Esophagus (tissue), 2 donors: ENCODE results near the gene MERTK. TPM values are rescaled to one million over a fixed set of nuclear protein-coding genes. Genes with fewer than 3 reads are reported as not detected.

Source experiments
- H3K27ac ChIP-seq, 2 donors: one replicate each; pipeline ENCODE4 v1.5.1; 2013; ENCODE audit warnings: low read depth in 2 of 2, mild to moderate bottlenecking in 2 of 2, inconsistent platforms in 1 of 2, low read length in 1 of 2, moderate library complexity in 1 of 2
- H3K27me3 ChIP-seq, 2 donors: one replicate each; pipeline ENCODE4 v1.6.1; 2013; ENCODE audit warnings: low read length in 2 of 2, control low read depth in 1 of 2, mild to moderate bottlenecking in 1 of 2; ENCODE audit not compliant: insufficient read depth in 2 of 2, control insufficient read depth in 1 of 2
- H3K36me3 ChIP-seq, 2 donors: one replicate each; pipeline ENCODE4 v1.6.1; 2013; ENCODE audit warnings: low read length in 1 of 2; ENCODE audit not compliant: control insufficient read depth in 2 of 2, insufficient read depth in 2 of 2
- H3K4me1 ChIP-seq, 2 donors: one replicate each; pipeline ENCODE4 v1.6.1; 2013; ENCODE audit warnings: low read length in 1 of 2; ENCODE audit not compliant: control insufficient read depth in 2 of 2, insufficient read depth in 2 of 2
- H3K4me3 ChIP-seq, 2 donors: one replicate each; pipeline ENCODE4 v1.5.1; 2013; ENCODE audit warnings: low read length in 2 of 2, mild to moderate bottlenecking in 2 of 2, low read depth in 1 of 2, moderate library complexity in 1 of 2
- H3K9me3 ChIP-seq, 2 donors: one replicate each; pipeline ENCODE4 v1.6.1; 2013; ENCODE audit warnings: mild to moderate bottlenecking in 2 of 2, low read depth in 1 of 2, low read length in 1 of 2, moderate library complexity in 1 of 2; ENCODE audit not compliant: control insufficient read depth in 2 of 2, insufficient read depth in 1 of 2
- WGBS, 2 donors: extraction: QIAGEN DNeasy Blood & Tissue Kit; methylation state at CpG; one replicate each; pipeline ENCODE4 v1.1.7; 2013; 5-methylcytosine and 5-hydroxymethylcytosine counted together
- polyA plus RNA-seq, 2 donors: library from polyadenylated mRNA; stranded (reverse); fragments of 200-250 nt; gene quantifications; one replicate each; pipeline ENCODE4 v1.2.3, GENCODE V29; 2013
- donor health status: healthy with polysubstance abuse.
- donor health status: Bipolar disorder and iron deficiency.

The MERTK gene
- polyA plus RNA-seq, 2 donors = 2.5 to 2.9 TPM

DNA sequence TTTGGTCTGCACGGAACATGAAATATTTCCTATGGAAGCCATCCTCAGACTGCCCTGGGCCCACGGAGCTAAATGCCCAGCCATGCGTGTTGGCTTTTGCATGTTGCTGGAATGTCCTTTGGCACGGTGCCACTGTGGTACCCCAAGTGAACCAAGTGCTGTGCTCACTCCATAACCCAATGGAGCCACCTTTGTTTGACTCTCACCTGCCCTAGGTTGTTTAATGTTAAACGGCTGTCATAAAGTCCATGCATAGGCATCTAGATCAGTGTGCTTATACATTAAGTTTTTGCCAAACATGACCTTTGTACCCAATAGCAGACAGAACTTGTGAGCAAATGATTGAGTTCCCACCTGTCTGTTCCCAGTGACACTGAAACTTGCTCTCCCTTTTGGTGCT, 96.7 kb downstream of the MERTK start:
- H3K27me3 ChIP-seq = no peaks in the 10 kb centered on the region
- no peaks in the 10 kb centered on the region for H3K36me3 ChIP-seq
- no peak overlapping the region for H3K4me3 ChIP-seq
- H3K27ac ChIP-seq = no peak overlapping the region
- H3K9me3 ChIP-seq = no peaks in the 10 kb centered on the region
- 70 to 85% methylated on average over 5 of the region's 5 CpGs for WGBS, 2 donors
- no peaks in the 10 kb centered on the region for H3K4me1 ChIP-seq

- no peak overlapping the region for H3K27ac ChIP-seq
- 74 to 88% methylated on average over 4 of the region's 4 CpGs for WGBS, 2 donors
- H3K27me3 ChIP-seq = no peaks in the 10 kb centered on the region
- H3K9me3 ChIP-seq = no peaks in the 10 kb centered on the region
- H3K4me1 ChIP-seq = peaks cover 0 to 2% of the 10 kb centered on the region in 2 donors
- no peaks in the 10 kb centered on the region for H3K36me3 ChIP-seq
- H3K4me3 ChIP-seq = no peak overlapping the region
These were observed 101.4 kb downstream of the MERTK start for GRCh38 chr2:111999809-112000208.

DNA sequence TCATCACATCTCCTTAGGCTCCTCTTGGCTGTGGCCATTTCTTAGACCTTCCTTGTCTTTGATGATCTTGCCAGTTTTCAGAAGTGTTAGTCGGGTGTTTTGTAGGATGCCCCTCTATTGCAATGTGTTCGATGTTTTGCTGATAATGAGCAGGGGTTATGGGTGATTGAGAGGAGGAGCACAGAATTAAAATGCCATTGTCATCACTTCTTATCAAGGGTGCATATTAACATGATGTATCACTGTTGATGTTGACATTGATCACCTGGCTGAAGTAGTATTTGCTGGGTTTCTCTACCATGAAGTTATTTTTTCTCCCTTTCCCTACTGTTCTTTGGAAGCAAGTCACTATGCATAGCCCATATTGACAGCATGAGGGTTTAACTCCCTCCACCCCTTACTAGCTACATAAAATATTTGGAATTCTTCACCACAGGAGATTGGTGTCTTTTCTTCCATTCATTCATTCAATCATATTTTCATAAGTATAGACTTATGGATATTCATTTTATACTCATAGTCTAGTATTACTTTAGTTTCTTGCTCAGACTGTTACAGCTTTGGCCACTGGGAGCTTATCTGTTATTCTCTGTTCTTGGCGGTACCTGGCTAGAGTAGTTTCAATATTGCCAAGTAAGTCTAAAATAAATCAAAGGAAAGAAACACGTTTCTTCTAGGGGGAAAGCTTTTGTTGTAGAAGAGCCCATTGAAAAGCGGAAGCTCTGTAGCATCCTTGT, 102.2 kb downstream of the MERTK start:
- Histone ChIP-seq H3K27me3 (no peaks in the 10 kb centered on the region), H3K9me3 (no peaks in the 10 kb centered on the region), H3K36me3 (no peaks in the 10 kb centered on the region), H3K4me3 (no peak overlapping the region), H3K27ac (no peak overlapping the region), H3K4me1 (peaks cover 0 to 2% of the 10 kb centered on the region in 2 donors)
- 59 to 70% methylated on average over 5 of the region's 5 CpGs for WGBS, 2 donors

DNA sequence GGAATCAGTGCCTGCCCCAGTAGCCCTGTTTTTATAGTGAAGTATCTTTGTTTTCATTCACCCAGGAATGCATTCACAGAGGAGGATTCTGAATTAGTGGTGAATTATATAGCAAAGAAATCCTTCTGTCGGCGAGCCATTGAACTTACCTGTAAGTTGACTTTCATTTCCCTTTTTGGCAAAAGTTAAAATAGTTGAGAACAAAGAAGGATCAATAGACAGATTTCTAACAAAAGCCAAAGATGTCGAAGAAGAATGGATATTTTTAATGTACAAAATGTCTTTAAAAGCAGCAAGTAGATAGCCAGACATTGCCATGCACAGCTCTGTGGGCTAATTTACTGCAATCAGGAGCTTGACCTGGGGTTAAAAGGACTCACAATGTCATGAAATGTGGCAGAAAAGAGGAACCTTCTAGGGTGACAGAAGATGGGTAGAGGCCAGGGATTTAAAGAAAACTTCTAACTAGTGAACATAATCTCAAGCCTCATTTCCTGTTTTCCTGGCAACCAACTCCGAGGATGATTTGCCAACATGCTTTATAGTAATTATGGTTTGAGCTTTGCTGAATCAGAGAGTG, 102.8 kb downstream of the MERTK start:
- Histone ChIP-seq H3K36me3 (no peaks in the 10 kb centered on the region), H3K4me1 (peaks cover 0 to 2% of the 10 kb centered on the region in 2 donors), H3K27ac (no peak overlapping the region), H3K27me3 (no peaks in the 10 kb centered on the region), H3K9me3 (no peaks in the 10 kb centered on the region), H3K4me3 (no peak overlapping the region)
- 34 to 45% methylated on average over 4 of the region's 4 CpGs for WGBS, 2 donors

DNA sequence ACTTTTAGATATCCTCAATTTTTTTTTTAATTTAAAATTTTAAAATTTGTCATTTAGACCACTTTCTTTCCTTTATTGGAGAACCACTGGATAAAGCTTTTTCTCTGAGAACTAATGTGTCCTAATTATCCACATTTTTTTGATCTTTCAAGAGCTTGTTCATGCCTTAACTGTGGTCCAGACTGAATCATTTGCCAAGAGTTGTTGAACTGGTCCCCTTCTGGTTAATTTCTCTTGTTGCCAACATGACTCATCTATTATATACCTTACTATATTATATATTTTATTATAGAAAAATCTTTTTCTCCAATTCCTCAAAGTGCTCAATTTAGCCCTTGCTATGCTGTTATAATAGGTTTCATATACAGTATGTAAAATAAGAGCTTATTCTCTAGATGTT, 103.5 kb downstream of the MERTK start:
- H3K4me3 ChIP-seq = no peak overlapping the region
- H3K9me3 ChIP-seq = no peaks in the 10 kb centered on the region
- no peaks in the 10 kb centered on the region for H3K36me3 ChIP-seq
- no peak overlapping the region for H3K27ac ChIP-seq
- no peaks in the 10 kb centered on the region for H3K27me3 ChIP-seq
- H3K4me1 ChIP-seq = peaks cover 0 to 2% of the 10 kb centered on the region in 2 donors

DNA sequence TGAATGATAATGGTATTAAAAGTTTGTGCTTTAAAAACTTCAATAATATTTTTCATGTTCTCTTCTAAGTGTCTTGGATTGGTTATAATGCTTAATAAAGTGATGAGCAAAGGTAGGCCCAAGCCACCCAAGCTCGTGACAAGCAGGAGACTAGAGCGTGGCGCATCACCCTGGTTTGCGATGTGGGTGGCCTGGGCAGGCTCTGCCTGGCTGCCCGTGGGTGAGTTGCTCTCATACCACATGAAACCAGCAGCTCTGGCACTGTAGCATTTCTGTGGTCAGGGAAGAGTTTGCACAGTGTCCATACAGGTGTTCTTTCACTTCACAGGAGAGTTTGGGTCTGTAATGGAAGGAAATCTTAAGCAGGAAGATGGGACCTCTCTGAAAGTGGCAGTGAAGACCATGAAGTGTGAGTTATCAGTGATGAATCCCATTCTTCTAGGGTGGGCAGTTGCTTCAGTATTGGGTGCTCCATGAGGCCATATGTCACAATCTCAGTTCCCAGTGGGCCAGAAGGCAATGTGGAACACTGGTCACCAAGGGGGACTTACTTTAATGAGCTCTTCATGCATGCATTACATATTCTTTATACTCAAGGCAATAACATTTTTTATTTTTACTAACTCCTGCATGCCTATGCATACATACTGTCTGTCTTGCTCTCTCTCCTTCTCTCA, 105.3 kb downstream of the MERTK start:
- peak overlapping the region in 1 of 2 donors; percentile 34 for H3K27ac ChIP-seq
- H3K9me3 ChIP-seq = no peaks in the 10 kb centered on the region
- 78 to 91% methylated on average over 5 of the region's 5 CpGs for WGBS, 2 donors
- H3K27me3 ChIP-seq = no peaks in the 10 kb centered on the region
- H3K4me3 ChIP-seq = no peak overlapping the region
- no peaks in the 10 kb centered on the region for H3K36me3 ChIP-seq
- H3K4me1 ChIP-seq = peaks cover 0 to 2% of the 10 kb centered on the region in 2 donors

DNA sequence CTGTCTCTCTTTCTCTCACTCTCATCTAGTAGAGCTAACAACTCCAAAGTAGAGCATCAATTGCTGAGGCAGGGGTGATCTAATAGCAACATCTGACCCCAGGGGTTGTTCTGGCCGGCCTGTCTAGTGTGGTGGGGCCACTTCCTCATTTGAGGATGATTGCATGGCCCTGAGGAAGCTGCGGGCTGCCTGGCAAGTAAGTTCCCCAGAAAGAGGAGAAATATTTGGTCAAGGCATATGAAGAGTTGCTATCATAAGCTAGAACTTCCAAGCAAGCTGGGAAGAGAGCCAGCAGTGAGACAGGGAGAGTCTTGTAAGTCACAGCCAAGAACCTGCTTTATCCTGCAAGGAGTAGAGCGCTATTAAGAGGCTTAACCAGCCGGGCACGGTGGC, 105.8 kb downstream of the MERTK start:
- H3K4me1 ChIP-seq = peaks cover 0 to 2% of the 10 kb centered on the region in 2 donors
- no peaks in the 10 kb centered on the region for H3K36me3 ChIP-seq
- no peaks in the 10 kb centered on the region for H3K9me3 ChIP-seq
- no peak overlapping the region for H3K4me3 ChIP-seq
- H3K27me3 ChIP-seq = no peaks in the 10 kb centered on the region
- 58 to 68% methylated on average over 5 of the region's 5 CpGs for WGBS, 2 donors
- H3K27ac ChIP-seq = peak overlapping the region in 1 of 2 donors; percentile 34

GRCh38 chr2:112005406-112006075, 107.1 kb downstream of the MERTK start:
- Histone ChIP-seq H3K27ac (peak overlapping the region in 1 of 2 donors; percentile 58), H3K4me3 (no peak overlapping the region), H3K36me3 (no peaks in the 10 kb centered on the region), H3K27me3 (no peaks in the 10 kb centered on the region), H3K4me1 (peaks cover 0 to 2% of the 10 kb centered on the region in 2 donors), H3K9me3 (no peaks in the 10 kb centered on the region)
- 83 to 88% methylated on average over 5 of the region's 5 CpGs for WGBS, 2 donors

GRCh38 chr2:112006076-112006410, 107.6 kb downstream of the MERTK start:
- no peak overlapping the region for H3K4me3 ChIP-seq
- H3K27me3 ChIP-seq = no peaks in the 10 kb centered on the region
- WGBS, 2 donors = 36 to 61% methylated on average over 4 of the region's 4 CpGs
- H3K27ac ChIP-seq = peak overlapping the region; percentile 22 to 58
- H3K36me3 ChIP-seq = no peaks in the 10 kb centered on the region
- H3K9me3 ChIP-seq = no peaks in the 10 kb centered on the region
- peaks cover 0 to 2% of the 10 kb centered on the region in 2 donors for H3K4me1 ChIP-seq
